T-cell (primary cell): ENCODE measurements around the gene ATRN. TPM values are rescaled to one million over a fixed set of nuclear protein-coding genes. Genes with fewer than 3 reads are reported as not detected.

Source experiments
- ATAC-seq, 4 experiments: fragments of 200-7000 bp in 3 of 4; fragments of 150-1000 bp in 1 of 4; cut with Tn5 transposase; replicated peaks in 1 of 4; 1 replicate in 3 of 4; 2 replicates in 1 of 4; pipeline ENCODE4 v1.10.0; 2021; ENCODE audit warnings: moderate library complexity in 3 of 4, mild to moderate bottlenecking in 2 of 4, moderate number of reproducible peaks in 1 of 4
- CTCF ChIA-PET, 2 donors: fragments of 300-600 bp; sonication (Branson Sonifier 250); formaldehyde crosslinking; loops; one replicate each; lab custom pipeline; 2022; ENCODE audit warnings: antibody characterized with exemption in 2 of 2; lab: Charles Lee
- POLR2A ChIA-PET, 2 donors: fragments of 300-600 bp; sonication (Branson Sonifier 250); formaldehyde crosslinking; loops; one replicate each; lab custom pipeline; 2022; ENCODE audit warnings: antibody characterized with exemption in 2 of 2; lab: Charles Lee
- DNase-seq, 35 experiments: peaks; one replicate each; pipeline versions ENCODE4 v3.0.0 to v3.0.0-alpha.2; 2013 to 2023
- H3K27ac ChIP-seq: one replicate; pipeline ENCODE4 v1.5.1; 2013; ENCODE audit warnings: low read length
- H3K27me3 ChIP-seq, 2 experiments: replicated peaks in 1 of 2; 1 replicate in 1 of 2; 2 replicates in 1 of 2; pipeline versions ENCODE4 v1.6.1 to v1.7.0; 2013; ENCODE audit warnings: low read length in 1 of 2, mixed read lengths in 1 of 2; ENCODE audit not compliant: control insufficient read depth in 2 of 2, insufficient read depth in 2 of 2; ENCODE audit errors: extremely low read depth in 1 of 2
- H3K36me3 ChIP-seq, 2 donors: 1 replicate in 1 of 2; 2 replicates in 1 of 2; pipeline versions ENCODE4 v1.6.1 to v1.7.0; 2013; ENCODE audit warnings: low read length in 1 of 2; ENCODE audit not compliant: control insufficient read depth in 2 of 2, insufficient read depth in 1 of 2; ENCODE audit errors: extremely low read depth in 1 of 2
- H3K4me1 ChIP-seq, 2 experiments: 1 replicate in 1 of 2; 2 replicates in 1 of 2; pipeline versions ENCODE4 v1.6.1 to v1.7.0; 2013; ENCODE audit warnings: low read length in 2 of 2, mixed read lengths in 1 of 2; ENCODE audit not compliant: insufficient read depth in 2 of 2, control insufficient read depth in 1 of 2; ENCODE audit errors: extremely low read depth in 1 of 2
- H3K4me3 ChIP-seq, 2 donors: 1 replicate in 1 of 2; 2 replicates in 1 of 2; pipeline versions ENCODE4 v1.5.1 to v1.7.0; 2013; ENCODE audit warnings: mild to moderate bottlenecking in 2 of 2, low read length in 1 of 2, moderate library complexity in 1 of 2; ENCODE audit not compliant: control insufficient read depth in 1 of 2; ENCODE audit errors: extremely low read depth in 1 of 2
- H3K9me3 ChIP-seq: 2 replicates; pipeline ENCODE4 v1.7.0; 2013
- H3K27ac Mint-ChIP-seq, 2 donors: one replicate each; pipeline ENCODE4 v1.8.0; 2020 to 2021; ENCODE audit warnings: mild to moderate bottlenecking in 2 of 2, mixed read lengths in 2 of 2
- H3K27me3 Mint-ChIP-seq, 2 donors: one replicate each; pipeline ENCODE4 v1.8.0; 2021 to 2022; ENCODE audit warnings: mixed read lengths in 2 of 2
- H3K36me3 Mint-ChIP-seq: one replicate; pipeline ENCODE4 v1.8.0; 2021; ENCODE audit warnings: mixed read lengths
- H3K4me1 Mint-ChIP-seq, 3 donors: one replicate each; pipeline ENCODE4 v1.8.0; 2020 to 2022; ENCODE audit warnings: mixed read lengths in 3 of 3, mild to moderate bottlenecking in 1 of 3
- H3K4me3 Mint-ChIP-seq, 3 donors: one replicate each; pipeline ENCODE4 v1.8.0; 2020 to 2022; ENCODE audit warnings: mild to moderate bottlenecking in 3 of 3, mixed read lengths in 3 of 3, moderate library complexity in 3 of 3
- H3K9me3 Mint-ChIP-seq, 3 donors: one replicate each; pipeline ENCODE4 v1.8.0; 2020 to 2022; ENCODE audit warnings: mixed read lengths in 3 of 3
- WGBS: methylation state at CpG from one replicate; pipeline ENCODE4 v1.1.5; 2013; ENCODE audit warnings: missing lambda C conversion rate; ENCODE audit not compliant: insufficient coverage; 5-methylcytosine and 5-hydroxymethylcytosine counted together
- total RNA-seq, 35 experiments: library from RNA in 6 of 35; stranded (reverse) in 6 of 35; fragments of 120-200 nt in 1 of 35; gene quantifications; one replicate each; pipeline versions ENCODE4 v1.2.1 to v1.2.4 and lab custom pipeline; 2013 to 2026

Gene ATRN
- total RNA-seq, 5 donors from 2014 or later (not counting 1 experiment from before 2014, with no cell fraction given): 13.6 to 15.8 (median 13.7) TPM

- Mint-ChIP-seq H3K36me3 (no peaks in the 10 kb centered on the region), H3K27me3 (no peaks in the 10 kb centered on the region), H3K9me3 (no peaks in the 10 kb centered on the region), H3K27ac (no peak overlapping the region), H3K4me3 (no peak overlapping the region), H3K4me1 (no peaks in the 10 kb centered on the region)
- Histone ChIP-seq H3K4me3 (no peak overlapping the region), H3K36me3 (no peaks in the 10 kb centered on the region), H3K9me3 (no peaks in the 10 kb centered on the region), H3K27me3 (peaks cover 0 to 25% of the 10 kb centered on the region in 2 experiments), H3K27ac (no peak overlapping the region), H3K4me1 (no peaks in the 10 kb centered on the region)
- WGBS: 81% methylated on average over 12 of the region's 15 CpGs
- no peak for ATAC-seq
- CTCF ChIA-PET: interaction anchor here in 1 of 2 donors (0.8 kb wide), 1 partner anchor 18 kb away, joined by 5 read pairs; no protein-coding TSS in a partner anchor
- POLR2A ChIA-PET: no interaction called here
- DNase-seq: no peak
Observed at GRCh38 chr20:3696745-3697587, 226.1 kb downstream of the ATRN start.

- no peak for ATAC-seq
- Mint-ChIP-seq H3K4me1 (no peaks in the 10 kb centered on the region), H3K36me3 (no peaks in the 10 kb centered on the region), H3K9me3 (no peaks in the 10 kb centered on the region), H3K27ac (no peak overlapping the region), H3K4me3 (no peak overlapping the region), H3K27me3 (no peaks in the 10 kb centered on the region)
- H3K27me3 ChIP-seq: peaks cover 0 to 21% of the 10 kb centered on the region in 2 experiments
- ChIA-PET CTCF (interaction anchor here in 1 of 2 donors (0.8 kb wide), 1 partner anchor 19 kb away, joined by 5 read pairs; no protein-coding TSS in a partner anchor), POLR2A (no interaction called here)
- H3K36me3 ChIP-seq: no peaks in the 10 kb centered on the region
- no peaks in the 10 kb centered on the region for H3K9me3 ChIP-seq
- no peak overlapping the region for H3K27ac ChIP-seq
- H3K4me3 ChIP-seq: no peak overlapping the region
- H3K4me1 ChIP-seq: no peaks in the 10 kb centered on the region
- WGBS: 74% methylated on average over 16 of the region's 18 CpGs
- DNase-seq: no peak
Observed at GRCh38 chr20:3697588-3698305, 226.9 kb downstream of the ATRN start.

GRCh38 chr20:3698591-3699001 is 227.8 kb downstream of the ATRN start:
- no peak overlapping the region for H3K4me3 Mint-ChIP-seq
- no peaks in the 10 kb centered on the region for H3K4me1 Mint-ChIP-seq
- Histone ChIP-seq H3K4me3 (no peak overlapping the region), H3K27ac (no peak overlapping the region), H3K27me3 (peaks cover 0 to 29% of the 10 kb centered on the region in 2 experiments), H3K36me3 (no peaks in the 10 kb centered on the region), H3K9me3 (no peaks in the 10 kb centered on the region), H3K4me1 (no peaks in the 10 kb centered on the region)
- no peak for DNase-seq
- ChIA-PET CTCF (no interaction called here), POLR2A (no interaction called here)
- no peaks in the 10 kb centered on the region for H3K9me3 Mint-ChIP-seq
- no peaks in the 10 kb centered on the region for H3K36me3 Mint-ChIP-seq
- no peak overlapping the region for H3K27ac Mint-ChIP-seq
- H3K27me3 Mint-ChIP-seq: no peaks in the 10 kb centered on the region
- 78% methylated on average over 6 of the region's 6 CpGs for WGBS
- no peak for ATAC-seq

- ATAC-seq: no peak
- H3K27me3 Mint-ChIP-seq: no peaks in the 10 kb centered on the region
- no peaks in the 10 kb centered on the region for H3K9me3 Mint-ChIP-seq
- no peak overlapping the region for H3K4me3 Mint-ChIP-seq
- no peak for DNase-seq
- H3K36me3 Mint-ChIP-seq: no peaks in the 10 kb centered on the region
- H3K9me3 ChIP-seq: no peaks in the 10 kb centered on the region
- H3K4me1 ChIP-seq: no peaks in the 10 kb centered on the region
- H3K4me3 ChIP-seq: no peak overlapping the region
- ChIA-PET CTCF (no interaction called here), POLR2A (no interaction called here)
- no peaks in the 10 kb centered on the region for H3K36me3 ChIP-seq
- no peaks in the 10 kb centered on the region for H3K4me1 Mint-ChIP-seq
- peaks cover 0 to 31% of the 10 kb centered on the region in 2 experiments for H3K27me3 ChIP-seq
- 91% methylated on average over 13 of the region's 16 CpGs for WGBS
- no peak overlapping the region for H3K27ac Mint-ChIP-seq
- no peak overlapping the region for H3K27ac ChIP-seq
Observed at GRCh38 chr20:3699037-3699436, 228.2 kb downstream of the ATRN start.

Other genes with a start within 250 kb of the ATRN start
- 1 to 10 TPM in 3 of 5 donors, under 1 TPM in 2; 0.43 to 3.9 (median 1.4) TPM for gene SLC4A11, start 231.8 kb upstream of the ATRN start, total RNA-seq
- 1 to 10 TPM; 4.9 to 6.2 (median 5.6) TPM for gene DNAAF9, start 63.3 kb upstream of the ATRN start, total RNA-seq
- not detected for gene GFRA4, start 192.4 kb downstream of the ATRN start, total RNA-seq
- not detected for gene ADAM33, start 211.0 kb downstream of the ATRN start, total RNA-seq
- gene SIGLEC1, start 241.6 kb downstream of the ATRN start, total RNA-seq: under 1 TPM in 3 of 5 donors, not detected in 2; 0.06 to 0.16 (median 0.12) TPM